Measurements from ENCODE around the gene KCP.

DNA sequence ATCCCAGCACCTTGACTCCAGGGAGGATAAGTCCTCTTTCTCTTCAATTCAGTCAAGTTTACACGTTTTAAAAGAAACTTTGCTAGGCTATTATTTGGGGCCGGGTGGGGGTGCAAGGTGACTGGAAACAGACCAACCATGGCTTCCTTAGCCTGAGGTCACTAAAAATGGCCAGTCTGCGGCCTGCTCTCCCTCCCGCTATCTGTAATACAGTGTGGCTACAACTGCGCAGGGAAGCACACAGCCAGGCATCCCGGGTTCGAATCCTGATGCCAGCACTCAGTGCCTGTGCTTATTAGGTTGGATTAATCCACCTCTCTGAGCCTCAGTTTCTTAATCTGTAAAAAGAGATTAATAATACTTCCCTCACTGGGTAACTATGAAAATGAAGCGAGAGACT, 28.4 kb downstream of the KCP start:
- TF ChIP-seq, protein P1, sequence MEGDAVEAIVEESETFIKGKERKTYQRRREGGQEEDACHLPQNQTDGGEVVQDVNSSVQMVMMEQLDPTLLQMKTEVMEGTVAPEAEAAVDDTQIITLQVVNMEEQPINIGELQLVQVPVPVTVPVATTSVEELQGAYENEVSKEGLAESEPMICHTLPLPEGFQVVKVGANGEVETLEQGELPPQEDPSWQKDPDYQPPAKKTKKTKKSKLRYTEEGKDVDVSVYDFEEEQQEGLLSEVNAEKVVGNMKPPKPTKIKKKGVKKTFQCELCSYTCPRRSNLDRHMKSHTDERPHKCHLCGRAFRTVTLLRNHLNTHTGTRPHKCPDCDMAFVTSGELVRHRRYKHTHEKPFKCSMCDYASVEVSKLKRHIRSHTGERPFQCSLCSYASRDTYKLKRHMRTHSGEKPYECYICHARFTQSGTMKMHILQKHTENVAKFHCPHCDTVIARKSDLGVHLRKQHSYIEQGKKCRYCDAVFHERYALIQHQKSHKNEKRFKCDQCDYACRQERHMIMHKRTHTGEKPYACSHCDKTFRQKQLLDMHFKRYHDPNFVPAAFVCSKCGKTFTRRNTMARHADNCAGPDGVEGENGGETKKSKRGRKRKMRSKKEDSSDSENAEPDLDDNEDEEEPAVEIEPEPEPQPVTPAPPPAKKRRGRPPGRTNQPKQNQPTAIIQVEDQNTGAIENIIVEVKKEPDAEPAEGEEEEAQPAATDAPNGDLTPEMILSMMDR (IDR thresholded peaks at IDR 0.05) = no peak
- TF ChIP-seq ZFX (IDR thresholded peaks at IDR 0.05; ENCODE audit: borderline replicate concordance) = no peak

Data from 22Rv1 (cell line).